ENCODE measurements around the gene C21orf58.
A peak's percentile ranks its signal among the peaks of the same experiment; 100 is the strongest.
"Not testable (repeated sequence)": the region's sequence is repeated elsewhere in the genome, so short reads cannot be mapped to it uniquely, and the experiment has no call there.

C21orf58 gene

DNA sequence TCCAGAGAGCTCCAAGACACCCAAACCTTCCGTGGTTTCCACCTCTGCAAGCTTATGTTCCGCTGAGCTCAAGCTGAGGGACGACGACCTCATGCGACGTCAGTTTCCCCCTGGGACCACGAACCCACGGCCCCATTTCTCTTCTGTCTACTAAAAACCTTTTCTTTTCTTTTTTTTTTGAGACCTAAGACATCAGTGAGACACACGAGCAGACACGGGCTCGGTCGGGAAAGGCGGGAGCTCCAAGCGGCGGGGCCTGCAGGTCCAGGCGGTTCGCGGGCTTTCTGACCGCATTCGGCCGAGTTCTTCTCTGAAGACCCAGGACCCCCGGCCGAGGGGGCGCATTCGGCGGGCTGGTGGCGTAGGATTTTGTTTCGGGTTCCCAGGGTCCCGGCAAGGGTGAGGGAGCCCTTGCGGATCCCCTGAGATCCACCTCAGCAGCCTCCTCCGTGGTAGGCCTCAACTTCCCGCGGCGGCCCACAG is 402 bp downstream of the C21orf58 start:
- DNase-seq = no peak

DNA sequence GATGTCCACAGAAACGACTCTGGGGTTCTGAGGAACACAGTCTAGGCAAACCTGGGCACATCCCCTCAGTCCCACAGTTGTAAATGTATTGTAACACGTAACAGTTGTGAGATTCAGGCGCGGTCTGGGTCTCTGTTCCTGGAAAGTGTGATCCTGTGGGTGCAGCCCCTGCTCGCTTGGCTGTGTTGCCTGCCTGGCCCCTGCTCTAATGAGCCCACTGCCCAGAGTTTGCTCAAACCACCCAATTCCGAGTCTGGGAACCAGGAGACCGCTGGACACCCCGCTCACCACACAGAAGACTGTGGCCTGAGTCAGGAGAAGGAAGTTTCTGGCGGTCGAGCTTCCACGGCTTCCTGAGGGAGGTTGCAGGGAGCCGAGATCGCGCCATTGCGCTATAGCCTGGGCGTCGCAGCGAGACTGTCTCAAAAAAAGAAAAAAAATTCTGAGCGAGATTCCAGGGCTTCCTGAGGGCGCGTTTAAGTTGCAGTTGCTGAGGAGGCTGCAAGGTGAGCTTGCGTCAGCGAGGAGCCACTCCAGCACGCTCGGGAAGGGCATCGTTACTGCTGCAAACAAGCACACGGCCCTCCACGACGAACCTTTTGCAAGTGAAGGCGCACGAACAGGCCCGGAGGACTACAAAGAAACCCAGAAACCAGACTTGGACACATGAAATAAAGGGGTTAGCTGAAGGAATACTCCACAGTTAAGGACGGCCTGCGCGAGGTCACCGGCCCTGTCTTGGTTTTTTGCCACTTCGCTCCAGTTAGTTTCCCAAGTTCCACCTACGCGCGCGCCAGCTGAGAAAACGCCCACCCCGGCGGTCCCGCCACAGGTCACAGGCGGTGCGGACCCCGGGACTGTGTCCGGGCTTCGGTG is 1.1 kb downstream of the C21orf58 start:
- no peak for DNase-seq

DNA sequence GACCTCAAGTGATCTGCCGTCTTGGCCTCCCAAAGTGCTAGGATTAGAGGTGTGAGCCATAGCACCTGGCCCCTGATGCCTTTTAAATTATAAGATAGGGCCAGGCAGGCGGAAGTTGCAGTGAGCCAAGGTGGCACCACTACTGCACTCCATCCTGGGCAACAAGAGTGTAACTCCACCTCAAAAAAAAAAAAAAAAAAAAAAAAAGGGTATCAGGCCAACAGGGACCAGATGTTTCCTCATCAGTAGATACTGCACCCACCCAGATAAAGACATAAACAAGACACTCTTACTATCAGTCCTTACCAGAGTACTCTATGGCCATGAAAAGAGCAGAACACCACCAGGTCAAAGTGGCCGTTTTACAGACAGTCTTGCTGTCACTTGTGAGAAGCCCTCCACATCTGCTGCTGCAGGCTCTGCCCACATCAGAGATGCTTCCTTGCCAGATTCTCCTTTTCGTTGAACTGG is 3.3 kb downstream of the C21orf58 start:
- DNase-seq = no peak

DNA sequence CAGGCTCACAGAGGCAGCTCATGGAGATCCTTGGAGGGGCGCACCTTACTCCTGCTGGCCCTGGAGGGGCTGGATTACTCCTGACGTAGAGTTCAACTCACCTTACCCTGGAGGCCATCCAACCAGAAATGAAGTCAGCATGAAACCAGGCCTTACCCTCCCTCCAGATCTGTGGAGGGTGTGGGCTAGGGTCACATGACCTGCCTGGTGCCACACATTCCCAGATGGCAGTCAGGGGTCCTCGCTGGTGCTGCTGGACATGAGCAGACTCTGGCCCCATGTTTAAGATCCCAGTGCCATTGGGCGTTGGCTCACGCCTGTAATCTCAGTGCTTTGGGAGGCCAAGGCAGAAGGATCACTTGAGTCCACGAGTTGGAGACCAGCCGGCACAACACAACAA is 4.5 kb downstream of the C21orf58 start:
- DNase-seq = no peak

DNA sequence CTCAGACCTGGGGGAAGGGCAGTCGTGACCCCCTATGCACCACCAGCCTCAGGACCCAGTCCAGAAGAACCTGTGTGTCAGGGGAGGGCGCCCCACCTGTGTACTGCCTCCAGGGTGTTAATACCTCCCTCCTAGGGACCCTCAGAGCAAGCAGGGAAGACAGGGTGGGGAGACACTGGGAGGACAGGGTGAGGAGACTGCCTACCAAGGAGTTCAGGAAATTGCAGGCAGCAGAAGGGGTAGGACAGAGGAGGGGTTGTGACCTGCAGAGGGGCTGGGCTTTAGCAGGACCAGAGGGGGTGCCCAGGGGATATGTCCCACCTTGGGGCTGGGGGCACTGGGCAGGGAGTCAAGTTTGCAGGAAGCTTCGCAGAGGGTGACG is 5.2 kb downstream of the C21orf58 start:
- no peak for DNase-seq

DNA sequence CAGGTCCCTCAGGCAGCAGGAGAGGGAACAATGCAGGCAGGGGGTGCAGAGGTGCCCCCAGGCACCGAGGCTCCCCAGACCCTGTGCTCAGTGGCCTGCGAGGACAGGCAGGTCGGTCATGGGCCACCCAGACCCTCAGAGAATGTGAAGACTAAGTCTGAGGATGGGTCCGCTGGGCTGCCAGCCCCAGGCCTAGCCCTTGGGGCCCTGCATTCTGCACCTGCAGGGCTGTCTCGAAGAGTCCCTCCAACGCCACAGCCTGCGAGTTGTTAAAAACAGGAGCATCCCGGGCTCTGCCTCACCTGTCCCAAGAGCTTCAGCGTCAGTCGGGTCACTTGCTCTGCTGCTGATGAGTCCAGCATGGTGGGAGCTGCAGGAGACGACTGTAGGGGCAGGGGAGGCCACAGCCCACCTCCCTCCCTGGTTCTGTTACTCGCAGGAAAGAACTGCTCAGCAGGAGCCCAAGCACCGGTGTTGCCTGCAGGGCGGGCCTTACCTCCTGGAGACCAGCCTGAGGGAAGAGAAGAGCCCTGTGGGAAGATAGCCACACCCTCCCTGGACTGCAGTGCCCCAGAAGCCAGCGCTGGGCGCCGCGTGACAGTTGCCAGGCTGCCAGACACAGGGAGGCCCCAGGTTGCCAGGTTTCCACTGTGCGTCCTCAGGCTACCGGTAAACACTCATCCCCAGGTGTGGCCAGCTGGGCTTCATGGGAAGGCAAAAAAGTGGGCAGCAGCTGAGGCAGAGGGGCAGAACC is 5.8 kb downstream of the C21orf58 start:
- DNase-seq = peak; percentile 19

DNA sequence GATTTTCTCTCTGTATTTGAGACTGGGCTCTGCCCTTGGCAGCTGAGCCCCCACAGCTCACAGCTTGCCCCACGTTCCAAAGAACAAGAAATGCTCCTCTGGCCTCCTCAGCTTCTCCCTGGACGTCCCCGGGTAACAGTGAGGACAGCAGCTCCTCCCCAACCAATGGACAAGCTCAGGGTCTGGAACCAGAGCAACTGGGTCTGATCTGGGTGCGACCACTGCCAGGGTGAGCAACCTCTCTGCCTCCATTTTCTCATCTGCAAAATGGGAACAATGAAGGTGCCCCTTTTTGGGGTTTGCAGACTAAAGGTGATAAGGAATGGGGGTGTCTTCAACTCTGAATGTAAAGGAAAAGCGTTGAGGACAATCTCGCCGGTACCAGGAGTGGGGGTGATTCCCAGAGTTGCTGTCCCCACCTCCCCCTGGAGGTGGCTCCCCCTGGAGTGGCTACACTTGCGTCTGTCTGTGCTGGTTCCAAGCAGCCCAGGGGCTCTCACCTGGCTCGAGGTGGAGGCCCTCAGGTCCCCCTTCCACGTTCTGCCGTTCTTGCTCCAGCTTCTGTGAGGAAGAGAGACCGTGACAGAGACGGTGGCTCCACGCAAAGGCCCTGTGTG is 6.9 kb downstream of the C21orf58 start:
- no peak for DNase-seq

DNA sequence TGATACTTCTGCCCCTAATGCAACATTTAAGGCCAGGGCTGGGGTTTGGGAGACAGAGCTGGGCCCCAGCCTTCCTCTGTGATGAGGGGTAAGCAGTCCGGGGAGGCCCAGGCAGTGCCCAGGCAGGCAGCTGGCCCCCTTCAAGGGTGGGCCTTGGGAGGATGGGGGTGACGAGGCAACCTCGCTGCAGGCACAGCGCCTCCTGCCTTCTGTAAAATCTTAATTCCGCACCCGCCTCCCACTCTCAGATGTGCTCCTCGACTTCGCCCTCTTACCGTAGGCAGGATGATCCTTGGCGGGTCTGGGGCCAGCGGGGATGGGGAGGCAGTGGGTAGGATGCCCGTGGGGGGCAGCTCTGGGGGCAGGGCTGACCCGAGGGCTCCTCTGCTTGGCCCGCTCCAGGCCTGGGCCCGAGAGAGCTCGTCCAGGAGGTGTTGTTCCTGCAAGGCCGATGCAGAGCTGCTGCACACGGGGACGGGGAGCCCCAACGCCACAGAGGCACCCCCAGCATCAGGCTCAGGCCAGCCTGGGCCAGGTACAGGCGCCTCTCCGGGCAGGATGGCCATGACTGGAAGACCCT is 9.1 kb downstream of the C21orf58 start:
- DNase-seq = no peak

DNA sequence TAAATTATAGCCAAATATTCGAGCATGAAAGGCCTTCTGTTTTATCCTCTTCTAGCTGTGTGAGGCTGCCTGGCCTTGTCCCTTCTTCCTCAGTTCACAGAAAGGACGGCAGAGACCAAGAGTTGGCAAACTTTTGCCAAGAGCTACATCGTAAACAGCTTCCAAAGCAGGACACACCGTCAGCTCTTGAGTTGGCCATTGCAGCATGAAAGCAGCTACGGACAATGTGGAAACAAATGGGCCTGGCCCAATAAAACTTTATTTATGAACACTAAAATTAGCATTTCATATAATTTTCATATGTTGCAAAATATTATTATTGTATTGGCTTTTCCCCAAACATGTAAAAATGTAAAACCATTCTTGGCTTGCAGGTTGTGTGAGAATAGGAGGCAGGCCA is 10.7 kb downstream of the C21orf58 start:
- DNase-seq = no peak

DNA sequence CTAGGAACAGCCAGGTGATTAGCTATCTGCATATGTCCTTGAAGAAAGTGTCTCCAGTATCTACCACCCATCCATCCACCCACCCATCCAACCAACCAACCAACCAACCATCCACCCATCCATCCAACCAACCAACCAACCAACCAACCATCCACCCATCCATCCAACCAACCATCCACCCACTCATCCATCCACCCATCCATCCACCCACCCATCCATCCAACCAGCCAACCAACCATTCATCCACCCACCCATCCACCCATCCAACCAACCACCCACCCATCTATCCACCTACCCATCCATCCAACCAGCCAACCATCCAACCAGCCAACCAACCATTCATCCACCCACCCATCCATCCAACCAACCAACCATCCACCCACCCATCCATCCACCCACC is 12.1 kb downstream of the C21orf58 start:
- no peak for DNase-seq

DNA sequence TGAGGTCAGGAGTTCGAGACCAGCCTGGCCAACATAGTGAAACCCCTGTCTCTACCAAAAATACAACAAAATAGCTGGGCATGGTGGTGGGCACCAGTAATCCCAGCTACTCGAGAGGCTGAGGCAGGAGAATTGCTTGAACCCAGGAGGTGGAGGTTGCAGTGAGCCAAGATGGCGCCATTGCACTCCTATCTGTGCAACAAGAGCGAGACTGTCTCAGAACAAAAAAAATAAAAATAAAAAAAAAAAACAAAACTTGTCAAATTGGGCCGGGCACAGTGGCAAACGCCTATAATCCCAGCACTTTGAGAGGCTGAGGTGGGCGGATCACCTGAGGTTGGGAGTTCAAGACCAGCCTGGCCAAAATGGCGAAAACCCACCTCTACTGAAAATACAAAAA is 13.4 kb downstream of the C21orf58 start:
- not testable (repeated sequence) for DNase-seq

DNA sequence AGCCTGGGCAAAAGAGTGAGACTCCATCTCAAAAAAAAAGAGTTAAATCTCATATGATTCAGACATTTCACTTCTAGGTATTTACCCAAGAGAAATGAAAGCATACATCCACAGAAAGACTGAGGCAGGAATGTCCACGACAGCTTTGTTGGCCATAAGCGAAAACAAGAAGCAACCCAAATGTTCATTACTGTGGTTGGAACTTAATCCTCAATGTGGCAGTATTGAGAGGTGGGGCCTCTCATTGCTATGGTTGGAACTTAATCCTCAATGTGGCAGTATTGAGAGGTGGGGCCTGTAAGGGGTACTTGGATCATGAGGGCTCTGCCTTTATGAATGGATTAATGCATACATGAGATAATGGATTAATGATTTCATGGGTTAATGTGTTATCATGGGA is 15.2 kb downstream of the C21orf58 start:
- DNase-seq = no peak

DNA sequence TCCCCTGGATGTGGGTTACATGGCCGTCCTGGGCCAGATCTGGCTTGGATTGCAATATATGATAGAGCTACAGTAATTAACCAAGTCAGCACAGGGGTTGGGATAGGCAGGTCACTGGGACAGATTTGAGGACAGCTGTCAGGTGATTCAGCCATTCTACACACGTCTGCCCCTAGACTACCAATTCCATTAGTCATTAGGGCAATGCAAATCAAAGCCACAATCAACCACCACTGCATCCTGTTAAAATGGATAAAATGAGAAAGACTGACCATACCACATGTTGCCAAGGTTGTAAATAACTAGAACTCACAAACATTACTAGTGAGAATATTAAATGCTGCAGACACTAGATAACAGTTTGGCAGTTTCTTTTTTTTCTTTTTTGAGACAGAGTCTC is 16.0 kb downstream of the C21orf58 start:
- no peak for DNase-seq

DNA sequence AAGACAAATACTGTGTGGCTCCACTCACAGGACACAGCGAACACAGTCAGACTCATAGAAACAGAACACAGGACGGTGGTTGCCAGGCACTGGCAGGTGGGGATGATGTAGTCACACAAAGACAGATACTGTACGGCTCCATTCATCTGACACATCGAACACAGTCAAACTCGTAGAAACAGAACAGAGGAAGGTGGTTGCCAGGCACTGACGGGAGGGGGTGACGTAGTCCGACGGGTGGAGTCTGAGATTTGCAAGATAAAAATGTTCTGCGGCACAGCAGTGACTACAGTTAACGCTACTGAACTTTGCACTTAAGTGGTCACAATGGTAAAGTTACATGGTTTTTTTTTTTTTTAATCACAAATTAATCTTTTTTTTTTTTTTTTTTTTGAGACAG is 18.7 kb downstream of the C21orf58 start:
- no peak for DNase-seq

DNA sequence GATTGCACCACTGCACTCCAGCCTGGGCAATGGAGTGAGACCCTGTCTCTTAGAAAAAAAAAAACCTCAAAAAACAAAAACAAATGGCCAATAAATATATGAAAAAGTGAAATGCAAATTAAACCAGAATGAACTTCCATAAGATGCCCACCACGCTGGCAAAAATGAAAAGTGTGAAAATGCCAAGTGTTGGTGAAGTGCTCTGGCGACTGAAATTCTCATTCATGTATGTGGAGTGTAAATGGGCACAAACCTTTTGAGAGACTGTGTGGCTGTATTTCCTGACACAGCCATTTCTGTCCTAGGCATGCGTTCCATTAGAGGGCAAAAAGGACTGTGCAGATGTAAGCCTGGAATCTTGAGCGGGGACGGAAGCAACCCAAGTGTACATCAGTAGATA is 19.2 kb downstream of the C21orf58 start:
- no peak for DNase-seq

DNA sequence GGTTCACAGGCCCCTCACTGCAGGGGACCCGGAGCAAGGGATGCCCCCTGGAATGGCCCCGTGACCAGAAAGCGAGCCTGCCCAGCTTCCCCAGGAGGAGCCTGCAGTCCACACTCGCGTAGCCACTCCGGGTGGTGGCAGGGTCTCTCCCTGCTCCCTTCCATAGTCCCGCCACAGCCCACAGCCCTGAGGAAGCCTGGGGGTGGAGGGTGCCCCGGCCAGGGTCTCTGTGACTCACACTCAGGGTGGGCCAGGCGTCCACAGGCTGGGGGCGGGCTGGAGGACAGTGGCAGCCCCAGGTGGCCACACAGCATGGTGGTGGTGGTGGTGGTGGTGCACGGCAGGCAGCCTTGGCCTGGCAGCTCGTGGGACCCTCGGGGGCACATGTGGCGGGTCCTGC is 21.9 kb downstream of the C21orf58 start:
- DNase-seq = no peak

DNA sequence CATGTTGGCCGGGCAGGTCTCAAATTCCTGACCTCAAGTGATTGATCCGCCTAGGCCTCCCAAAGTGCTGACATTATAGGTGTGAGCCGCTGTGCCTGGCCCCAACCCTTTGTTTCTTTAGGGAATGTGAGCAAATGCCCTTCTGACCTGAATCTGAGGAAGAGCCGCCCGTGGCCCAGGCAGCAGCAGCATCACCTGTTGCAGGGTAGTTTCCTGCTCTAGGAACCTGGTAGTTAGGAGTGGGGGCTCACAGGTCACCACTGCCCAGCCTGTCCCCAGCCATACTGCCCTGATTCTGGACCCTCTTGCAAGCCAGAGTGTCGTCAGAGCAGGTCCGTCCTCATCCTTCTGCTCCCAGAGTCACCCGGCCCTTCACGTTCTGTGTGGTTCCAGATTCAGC is 24.5 kb downstream of the C21orf58 start:
- no peak for DNase-seq

DNA sequence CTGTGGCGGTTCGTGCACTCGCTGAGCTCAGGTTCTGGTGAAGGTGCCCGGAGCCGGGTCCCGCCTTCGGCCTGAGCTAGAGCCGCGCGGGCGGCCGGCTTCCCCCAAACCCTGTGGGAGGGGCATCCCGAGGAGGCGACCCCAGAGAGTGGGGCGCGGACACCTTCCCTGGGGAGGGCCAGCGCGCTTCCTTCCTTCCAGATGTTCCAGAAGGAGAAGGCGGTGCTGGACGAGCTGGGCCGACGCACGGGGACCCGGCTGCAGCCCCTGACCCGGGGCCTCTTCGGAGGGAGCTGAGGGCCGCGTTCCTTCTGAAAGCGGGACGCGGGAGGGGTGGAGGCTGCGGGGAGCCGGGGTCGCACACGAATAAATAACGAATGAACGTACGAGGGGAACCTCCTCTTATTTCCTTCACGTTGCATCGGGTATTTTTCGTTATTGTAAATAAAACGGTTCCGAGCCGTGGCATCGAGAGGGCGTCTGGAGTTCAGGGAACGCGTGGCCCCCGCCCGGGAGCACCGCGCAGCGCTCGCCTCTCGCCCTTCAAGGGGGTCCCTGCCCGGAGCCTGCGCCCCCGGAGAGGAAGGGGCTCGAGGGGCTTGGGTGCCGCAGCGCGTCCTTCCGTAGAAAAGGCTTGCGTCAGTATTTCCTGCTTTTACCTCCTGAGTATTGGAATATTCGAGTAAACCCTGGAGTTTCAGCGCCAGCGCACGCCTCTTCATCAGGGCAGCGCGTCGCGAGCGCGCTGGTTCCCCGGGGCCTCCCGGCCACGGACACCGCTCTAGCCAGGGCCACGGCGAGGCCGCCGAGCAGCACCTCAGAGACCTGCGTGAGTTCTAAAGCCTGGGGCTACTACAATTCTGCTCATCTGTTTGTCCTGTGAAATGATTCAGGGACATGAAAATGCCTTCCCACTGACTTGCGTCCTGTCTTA is 26.1 kb downstream of the C21orf58 start:
- no peak for DNase-seq

DNA sequence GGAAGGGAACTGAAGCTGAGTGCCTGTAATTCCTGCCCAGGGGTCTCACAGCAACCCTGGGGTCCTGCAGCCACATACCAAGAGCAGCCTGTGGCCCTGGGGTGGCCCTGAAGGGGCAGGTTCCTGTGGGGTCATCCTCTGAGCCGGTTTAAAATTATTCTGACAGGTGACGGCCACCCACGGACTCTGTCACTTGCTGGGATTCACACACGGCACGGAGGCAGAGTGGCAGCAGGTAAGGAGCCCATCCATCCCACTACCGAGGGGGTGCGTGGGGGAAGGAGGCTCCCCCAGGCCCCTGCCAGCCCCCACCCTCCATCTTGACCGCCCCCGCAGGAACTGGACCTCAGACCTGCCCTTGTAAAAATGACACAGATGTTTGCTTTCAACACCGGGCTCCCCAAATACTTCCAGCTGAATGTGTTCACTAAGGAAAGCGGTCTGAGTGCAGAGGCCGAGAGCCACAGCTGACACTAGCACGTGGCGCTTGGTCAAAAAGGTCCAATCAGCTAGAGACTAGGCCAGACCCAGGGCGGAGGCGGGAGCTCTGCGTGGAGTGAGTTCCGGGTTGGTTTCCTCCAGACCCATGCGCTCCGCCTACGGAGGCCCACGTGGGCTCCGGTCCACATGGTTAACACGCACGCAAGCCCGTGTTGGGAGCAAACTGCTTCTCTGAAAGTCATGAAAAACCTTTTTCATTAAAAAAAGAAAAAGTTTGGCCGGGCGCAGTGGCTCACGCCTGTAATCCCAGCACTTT is 27.5 kb downstream of the C21orf58 start:
- no peak for DNase-seq

DNA sequence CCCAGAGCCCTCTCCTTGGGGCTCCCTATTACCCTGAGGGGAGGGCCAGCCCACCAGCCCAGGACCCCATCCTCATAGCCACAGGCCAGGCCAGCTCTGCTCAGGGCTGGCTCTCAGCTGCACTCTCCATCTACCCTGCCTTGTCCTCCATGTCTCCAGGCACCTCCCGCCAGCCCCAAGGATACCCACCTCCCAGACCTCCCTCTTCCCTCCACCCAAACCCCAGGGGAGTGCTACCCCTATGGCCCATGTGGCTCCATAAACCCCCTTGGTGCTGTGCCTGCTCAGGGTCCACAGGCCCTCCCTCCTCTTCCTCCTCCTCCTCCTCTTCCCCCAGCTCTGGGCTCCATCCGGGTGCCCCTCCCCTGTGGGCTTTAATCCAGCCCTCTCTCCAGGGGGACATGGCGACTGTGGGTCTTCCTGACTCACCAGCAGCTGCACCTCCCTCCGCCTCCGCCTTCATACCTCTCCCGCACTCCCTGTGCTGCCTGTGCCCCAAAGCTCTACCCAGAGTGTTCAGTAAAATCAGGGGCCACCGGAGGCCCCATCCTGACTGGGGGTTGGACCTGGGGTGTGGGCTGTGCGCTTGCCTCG is 28.4 kb downstream of the C21orf58 start:
- no peak for DNase-seq

DNA sequence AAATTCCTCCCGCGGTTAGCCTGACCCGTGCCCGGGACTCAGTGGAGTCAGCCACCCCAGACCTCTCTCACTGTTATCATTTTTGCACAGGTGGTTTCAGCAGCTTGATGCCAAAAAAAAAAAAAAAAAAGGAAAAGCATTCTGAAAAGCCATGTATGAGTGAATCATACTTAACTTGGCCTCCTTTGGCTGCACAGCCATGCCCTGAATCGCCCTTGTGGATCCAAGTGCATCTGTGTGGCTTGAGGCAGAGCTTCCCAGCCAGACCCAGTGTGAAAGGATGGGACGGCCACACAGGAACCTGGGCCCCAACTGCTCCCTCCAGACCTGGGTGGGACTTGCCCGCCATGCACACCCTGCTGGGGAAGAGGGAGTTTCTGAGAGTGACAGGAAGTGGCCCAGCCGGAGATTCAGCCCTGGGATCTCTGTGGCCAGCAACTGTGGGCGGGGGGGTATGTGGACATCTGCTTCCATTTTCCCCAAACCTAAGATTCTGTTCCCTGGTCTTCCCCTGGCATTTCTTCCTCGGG is 29.0 kb downstream of the C21orf58 start:
- no peak for DNase-seq

Measured in NCI-H2081 treated with DMSO at 0.1 percent for 48 hours (cell line).